Epithelial cell of proximal tubule (primary cell): ENCODE results near the gene ARHGEF4. TPM values are rescaled to one million over a fixed set of nuclear protein-coding genes. Genes with fewer than 3 reads are reported as not detected.

Experiments used
- DNase-seq: peaks from one replicate; pipeline ENCODE4 v3.0.0-alpha.2; 2011; ENCODE audit warnings: low read depth
- H3K4me3 ChIP-seq: 2 replicates; pipeline ENCODE4 v1.5.1; 2011; ENCODE audit warnings: low read depth, mild to moderate bottlenecking, low read length
- total RNA-seq: library from RNA; depleted of rRNA; stranded (reverse); fragments of >200 nt; gene quantifications from 2 replicates; pipeline ENCODE4 v1.2.3, GENCODE V29; 2015
- TF ChIP-seq, protein P1 (sequence below): conservative IDR thresholded peaks from 2 replicates; pipeline ENCODE4 v1.5.1; 2012; ENCODE audit warnings: low read depth, mild to moderate bottlenecking, low read length

ARHGEF4 gene
- total RNA-seq, 1 donor from 2014 or later: 2.1 TPM

DNA sequence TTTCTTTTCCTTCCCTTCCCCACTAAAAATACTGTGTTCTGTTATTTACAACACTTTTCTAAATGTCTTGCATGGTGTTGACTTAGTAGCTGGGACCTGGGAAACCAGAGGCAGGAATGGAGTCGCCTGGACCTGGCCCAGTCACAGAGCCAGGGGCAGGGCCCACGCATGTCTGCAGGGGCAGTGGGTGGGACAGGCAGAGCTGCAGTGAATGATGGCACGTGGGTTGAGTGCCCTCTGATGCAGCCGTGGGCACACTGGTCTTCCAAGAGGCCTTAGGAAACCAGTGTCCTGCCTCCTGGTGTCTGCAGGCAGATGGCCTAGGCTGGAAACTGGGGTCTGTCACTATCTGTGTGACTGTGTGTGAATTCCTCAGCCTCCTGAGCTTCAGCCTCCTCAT lies 46.8 kb downstream of the ARHGEF4 start:
- DNase-seq: no peak
- TF ChIP-seq, protein P1, sequence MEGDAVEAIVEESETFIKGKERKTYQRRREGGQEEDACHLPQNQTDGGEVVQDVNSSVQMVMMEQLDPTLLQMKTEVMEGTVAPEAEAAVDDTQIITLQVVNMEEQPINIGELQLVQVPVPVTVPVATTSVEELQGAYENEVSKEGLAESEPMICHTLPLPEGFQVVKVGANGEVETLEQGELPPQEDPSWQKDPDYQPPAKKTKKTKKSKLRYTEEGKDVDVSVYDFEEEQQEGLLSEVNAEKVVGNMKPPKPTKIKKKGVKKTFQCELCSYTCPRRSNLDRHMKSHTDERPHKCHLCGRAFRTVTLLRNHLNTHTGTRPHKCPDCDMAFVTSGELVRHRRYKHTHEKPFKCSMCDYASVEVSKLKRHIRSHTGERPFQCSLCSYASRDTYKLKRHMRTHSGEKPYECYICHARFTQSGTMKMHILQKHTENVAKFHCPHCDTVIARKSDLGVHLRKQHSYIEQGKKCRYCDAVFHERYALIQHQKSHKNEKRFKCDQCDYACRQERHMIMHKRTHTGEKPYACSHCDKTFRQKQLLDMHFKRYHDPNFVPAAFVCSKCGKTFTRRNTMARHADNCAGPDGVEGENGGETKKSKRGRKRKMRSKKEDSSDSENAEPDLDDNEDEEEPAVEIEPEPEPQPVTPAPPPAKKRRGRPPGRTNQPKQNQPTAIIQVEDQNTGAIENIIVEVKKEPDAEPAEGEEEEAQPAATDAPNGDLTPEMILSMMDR: no peak
- H3K4me3 ChIP-seq: no peak overlapping the region

DNA sequence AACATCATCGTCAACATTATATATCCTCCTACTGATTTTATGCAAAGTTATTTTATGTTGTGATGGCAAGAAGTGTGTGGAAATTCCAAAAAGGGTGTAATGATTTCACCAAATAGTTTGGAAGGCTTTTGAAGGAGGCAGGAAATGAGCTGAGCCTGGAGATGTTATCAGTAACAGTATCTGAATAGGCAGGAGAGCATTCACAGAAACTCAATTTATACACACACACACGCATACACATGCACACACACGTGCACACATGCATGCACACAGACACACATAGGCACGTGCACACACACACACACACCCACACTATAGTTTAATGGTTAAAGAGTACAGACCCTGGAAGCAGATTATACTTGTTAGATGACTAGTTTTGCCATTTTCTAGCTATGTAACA lies 47.3 kb downstream of the ARHGEF4 start:
- H3K4me3 ChIP-seq: no peak overlapping the region
- no peak for DNase-seq
- TF ChIP-seq, protein P1: no peak

DNA sequence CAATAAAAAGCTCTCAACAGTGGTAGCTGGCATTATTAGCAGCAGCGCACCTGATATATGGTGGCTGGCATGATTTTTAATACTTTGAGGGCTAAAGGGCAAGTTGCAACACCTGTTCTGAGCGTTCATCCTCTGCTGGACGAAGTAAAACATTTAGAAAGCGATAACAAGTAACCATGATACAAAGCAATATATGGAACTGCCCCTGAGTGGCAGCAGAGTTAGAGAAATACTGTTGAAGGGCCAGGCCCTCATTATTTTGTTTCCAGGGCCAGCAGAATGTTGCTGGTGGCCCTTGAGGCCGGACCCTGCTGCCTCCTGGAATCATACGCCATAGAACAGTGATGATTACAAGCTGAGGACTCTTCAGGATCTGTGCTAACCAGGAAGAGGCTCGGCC lies 47.8 kb downstream of the ARHGEF4 start:
- no peak overlapping the region for H3K4me3 ChIP-seq
- TF ChIP-seq, protein P1: no peak
- no peak for DNase-seq

GRCh38 chr2:130887643-130888042 lies 50.9 kb downstream of the ARHGEF4 start:
- TF ChIP-seq, protein P1: no peak
- no peak overlapping the region for H3K4me3 ChIP-seq
- no peak for DNase-seq

GRCh38 chr2:130890941-130891669 lies 54.4 kb downstream of the ARHGEF4 start:
- no peak for DNase-seq
- no peak overlapping the region for H3K4me3 ChIP-seq
- TF ChIP-seq, protein P1: no peak

- H3K4me3 ChIP-seq: no peak overlapping the region
- TF ChIP-seq, protein P1: no peak
- no peak for DNase-seq
Observed at GRCh38 chr2:130891966-130892365, 55.3 kb downstream of the ARHGEF4 start.
